SH-SY5Y (cell line): Measurements from ENCODE around the gene SSNA1.

ENCODE experiments used
- GATA2 ChIP-seq: IDR thresholded peaks from 2 replicates; pipeline ENCODE4 v1.6.1; 2011; ENCODE audit warnings: mild to moderate bottlenecking, low read depth, low read length
- GATA3 ChIP-seq: IDR thresholded peaks from 2 replicates; pipeline ENCODE4 v1.6.1; 2011; ENCODE audit warnings: low read depth, mild to moderate bottlenecking, low read length, moderate library complexity

- no peak for TF ChIP-seq GATA3
- TF ChIP-seq GATA2, result no peak
These were observed 38.0 kb downstream of the SSNA1 start for GRCh38 chr9:137226338-137227053.
